ENCODE measurements around the gene CLASP1.

DNA sequence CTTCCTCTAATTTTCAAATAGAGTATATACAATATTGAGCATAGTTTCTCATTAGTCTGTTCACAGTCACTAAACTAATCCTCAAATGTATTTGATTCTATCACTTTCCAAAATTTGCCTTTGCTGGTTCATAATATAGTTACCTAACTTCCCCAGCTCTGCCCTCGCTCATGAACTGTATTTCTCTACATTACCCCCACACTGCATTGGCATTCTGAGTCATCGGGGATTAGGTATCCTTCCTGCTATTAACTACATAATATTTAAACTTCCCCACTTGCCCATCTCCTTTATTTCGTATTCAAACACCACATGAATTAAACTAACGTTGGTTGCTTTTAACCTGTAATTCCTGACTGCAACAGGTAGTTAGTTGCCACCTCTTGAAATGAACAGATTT lies 14.8 kb upstream of the CLASP1 start:
- TF ChIP-seq, protein P1, sequence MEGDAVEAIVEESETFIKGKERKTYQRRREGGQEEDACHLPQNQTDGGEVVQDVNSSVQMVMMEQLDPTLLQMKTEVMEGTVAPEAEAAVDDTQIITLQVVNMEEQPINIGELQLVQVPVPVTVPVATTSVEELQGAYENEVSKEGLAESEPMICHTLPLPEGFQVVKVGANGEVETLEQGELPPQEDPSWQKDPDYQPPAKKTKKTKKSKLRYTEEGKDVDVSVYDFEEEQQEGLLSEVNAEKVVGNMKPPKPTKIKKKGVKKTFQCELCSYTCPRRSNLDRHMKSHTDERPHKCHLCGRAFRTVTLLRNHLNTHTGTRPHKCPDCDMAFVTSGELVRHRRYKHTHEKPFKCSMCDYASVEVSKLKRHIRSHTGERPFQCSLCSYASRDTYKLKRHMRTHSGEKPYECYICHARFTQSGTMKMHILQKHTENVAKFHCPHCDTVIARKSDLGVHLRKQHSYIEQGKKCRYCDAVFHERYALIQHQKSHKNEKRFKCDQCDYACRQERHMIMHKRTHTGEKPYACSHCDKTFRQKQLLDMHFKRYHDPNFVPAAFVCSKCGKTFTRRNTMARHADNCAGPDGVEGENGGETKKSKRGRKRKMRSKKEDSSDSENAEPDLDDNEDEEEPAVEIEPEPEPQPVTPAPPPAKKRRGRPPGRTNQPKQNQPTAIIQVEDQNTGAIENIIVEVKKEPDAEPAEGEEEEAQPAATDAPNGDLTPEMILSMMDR (IDR thresholded peaks at IDR 0.05) = no peak
- TF ChIP-seq POLR2A (IDR thresholded peaks at IDR 0.05) = no peak
